ENCODE results near the gene EYA2. TPM values are rescaled to one million over a fixed set of nuclear protein-coding genes. Genes with fewer than 3 reads are reported as not detected.

The EYA2 gene
- total RNA-seq, 1 experiment from 2014 or later = 0.74 TPM

- Histone ChIP-seq H3K79me1 (ENCODE audit: insufficient read depth, low read depth, low read length, poor library complexity, severe bottlenecking) (no peaks in the 10 kb centered on the region), H2BK5ac (ENCODE audit: insufficient read length, low read length) (no peak overlapping the region), H3K14ac (ENCODE audit: insufficient read depth, low read length) (no peak overlapping the region), H4K8ac (replicated peaks; ENCODE audit: insufficient read length, low read depth, low read length) (no peak overlapping the region), H3K9me3 (ENCODE audit: control insufficient read depth, low read depth, low read length) (no peaks in the 10 kb centered on the region), H3K18ac (ENCODE audit: insufficient read length, low read depth, low read length) (no peak overlapping the region), H3K4me1 (ENCODE audit: insufficient read depth, low read length) (no peaks in the 10 kb centered on the region), H3K56ac (ENCODE audit: insufficient read length, low read depth, low read length) (no peak overlapping the region), H4K91ac (ENCODE audit: insufficient read length, low read depth, low read length) (no peak overlapping the region), H2BK15ac (ENCODE audit: low read depth, low read length) (no peak overlapping the region), H3K23ac (ENCODE audit: insufficient read length, low read depth, low read length) (no peak overlapping the region), H3K27me3 (ENCODE audit: insufficient read depth, low read length) (no peaks in the 10 kb centered on the region), H4K20me1 (ENCODE audit: control insufficient read depth, insufficient read depth, insufficient read length) (no peaks in the 10 kb centered on the region), H2AFZ (ENCODE audit: low read length) (no peak overlapping the region), H3K79me2 (ENCODE audit: insufficient read depth, low read length) (no peaks in the 10 kb centered on the region), H2BK12ac (ENCODE audit: insufficient read length, low read depth, low read length) (no peak overlapping the region), H2BK120ac (ENCODE audit: low read depth, low read length, poor library complexity, severe bottlenecking) (no peak overlapping the region), H4K5ac (ENCODE audit: insufficient read length, low read depth, low read length) (no peak overlapping the region), H3T11ph (ENCODE audit: low read length) (no peak overlapping the region), H3K27ac (ENCODE audit: insufficient read length, low read depth, low read length) (no peak overlapping the region), H3K4ac (ENCODE audit: low read depth, low read length) (no peak overlapping the region), H3K9ac (ENCODE audit: extremely low read depth, insufficient read length, low read length) (no peak overlapping the region), H3K4me2 (ENCODE audit: insufficient read depth, insufficient read length, low read length) (no peak overlapping the region), H2AK5ac (ENCODE audit: insufficient read length, low read length) (no peak overlapping the region), H3K23me2 (ENCODE audit: insufficient read length, low read depth, low read length, poor library complexity, severe bottlenecking) (no peaks in the 10 kb centered on the region), H2BK20ac (ENCODE audit: low read depth, low read length, poor library complexity, severe bottlenecking) (no peak overlapping the region)
- Mint-ChIP-seq H3K9me3 (no peaks in the 10 kb centered on the region), H3K36me3 (ENCODE audit: insufficient read depth in 1 of 3, low read depth in 3 of 3) (peaks cover 58 to 81% (median 74%) of the 10 kb centered on the region in 3 experiments), H3K4me3 (no peak overlapping the region; a peak in 1 of 5 replicates), H3K4me1 (peaks cover 9 to 22% of the 10 kb centered on the region in 2 experiments), H3K27ac (peak overlapping the region in 2 of 3 experiments; percentile 57 to 65; a peak in 2 of 7 replicates), H3K27me3 (ENCODE audit: low read depth) (no peaks in the 10 kb centered on the region)
- DNase-seq = no peak
- WGBS (ENCODE audit: extremely low coverage, insufficient read length, low lambda C conversion rate) = no CpG with 5 or more reads among the region's 14 CpGs
- TF ChIP-seq, protein P1, sequence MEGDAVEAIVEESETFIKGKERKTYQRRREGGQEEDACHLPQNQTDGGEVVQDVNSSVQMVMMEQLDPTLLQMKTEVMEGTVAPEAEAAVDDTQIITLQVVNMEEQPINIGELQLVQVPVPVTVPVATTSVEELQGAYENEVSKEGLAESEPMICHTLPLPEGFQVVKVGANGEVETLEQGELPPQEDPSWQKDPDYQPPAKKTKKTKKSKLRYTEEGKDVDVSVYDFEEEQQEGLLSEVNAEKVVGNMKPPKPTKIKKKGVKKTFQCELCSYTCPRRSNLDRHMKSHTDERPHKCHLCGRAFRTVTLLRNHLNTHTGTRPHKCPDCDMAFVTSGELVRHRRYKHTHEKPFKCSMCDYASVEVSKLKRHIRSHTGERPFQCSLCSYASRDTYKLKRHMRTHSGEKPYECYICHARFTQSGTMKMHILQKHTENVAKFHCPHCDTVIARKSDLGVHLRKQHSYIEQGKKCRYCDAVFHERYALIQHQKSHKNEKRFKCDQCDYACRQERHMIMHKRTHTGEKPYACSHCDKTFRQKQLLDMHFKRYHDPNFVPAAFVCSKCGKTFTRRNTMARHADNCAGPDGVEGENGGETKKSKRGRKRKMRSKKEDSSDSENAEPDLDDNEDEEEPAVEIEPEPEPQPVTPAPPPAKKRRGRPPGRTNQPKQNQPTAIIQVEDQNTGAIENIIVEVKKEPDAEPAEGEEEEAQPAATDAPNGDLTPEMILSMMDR (conservative IDR thresholded peaks at IDR 0.05) = no peak
Observed at GRCh38 chr20:47235853-47236638, 341.4 kb downstream of the EYA2 start.
